ENCODE results near the gene MARF1. TPM values are rescaled to one million over a fixed set of nuclear protein-coding genes. Genes with fewer than 3 reads are reported as not detected.
"Not testable (repeated sequence)": the region's sequence is repeated elsewhere in the genome, so short reads cannot be mapped to it uniquely, and the experiment has no call there.

The MARF1 gene
- total RNA-seq, 1 experiment from 2014 or later, result 68.1 TPM

- no peak overlapping the region for H3K4me3 ChIP-seq
- no TSS peak for BruUV-seq (replicated peaks)
- H3K9me2 ChIP-seq (ENCODE audit: insufficient read depth), result no peaks in the 10 kb centered on the region
- H3K27ac ChIP-seq, result no peak overlapping the region
- H3K79me2 ChIP-seq (ENCODE audit: low read depth), result no peaks in the 10 kb centered on the region
- peaks cover 7% of the 10 kb centered on the region for H3K4me1 ChIP-seq (replicated peaks; ENCODE audit: insufficient read depth)
- peaks cover 5% of the 10 kb centered on the region; the same call in 1 of the 2 replicates for H3K9me3 ChIP-seq (ENCODE audit: insufficient read depth, low read depth)
- H3K4me2 ChIP-seq, result no peak overlapping the region
- H3F3A ChIP-seq (ENCODE audit: insufficient read depth, low read depth), result peaks cover 16% of the 10 kb centered on the region; the same call in 1 of the 2 replicates
- H4K20me1 ChIP-seq (ENCODE audit: insufficient read depth), result no peaks in the 10 kb centered on the region
- H3K27me3 ChIP-seq (ENCODE audit: insufficient read depth, low read depth), result no peaks in the 10 kb centered on the region
- H3K36me3 ChIP-seq (ENCODE audit: low read depth), result no peaks in the 10 kb centered on the region
- TF ChIP-seq, protein P1, sequence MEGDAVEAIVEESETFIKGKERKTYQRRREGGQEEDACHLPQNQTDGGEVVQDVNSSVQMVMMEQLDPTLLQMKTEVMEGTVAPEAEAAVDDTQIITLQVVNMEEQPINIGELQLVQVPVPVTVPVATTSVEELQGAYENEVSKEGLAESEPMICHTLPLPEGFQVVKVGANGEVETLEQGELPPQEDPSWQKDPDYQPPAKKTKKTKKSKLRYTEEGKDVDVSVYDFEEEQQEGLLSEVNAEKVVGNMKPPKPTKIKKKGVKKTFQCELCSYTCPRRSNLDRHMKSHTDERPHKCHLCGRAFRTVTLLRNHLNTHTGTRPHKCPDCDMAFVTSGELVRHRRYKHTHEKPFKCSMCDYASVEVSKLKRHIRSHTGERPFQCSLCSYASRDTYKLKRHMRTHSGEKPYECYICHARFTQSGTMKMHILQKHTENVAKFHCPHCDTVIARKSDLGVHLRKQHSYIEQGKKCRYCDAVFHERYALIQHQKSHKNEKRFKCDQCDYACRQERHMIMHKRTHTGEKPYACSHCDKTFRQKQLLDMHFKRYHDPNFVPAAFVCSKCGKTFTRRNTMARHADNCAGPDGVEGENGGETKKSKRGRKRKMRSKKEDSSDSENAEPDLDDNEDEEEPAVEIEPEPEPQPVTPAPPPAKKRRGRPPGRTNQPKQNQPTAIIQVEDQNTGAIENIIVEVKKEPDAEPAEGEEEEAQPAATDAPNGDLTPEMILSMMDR (conservative IDR thresholded peaks at IDR 0.05), result no peak
- TF ChIP-seq EZH2 (IDR thresholded peaks at IDR 0.05; ENCODE audit: low read depth), result no peak
- no peak overlapping the region for H2AFZ ChIP-seq
- CTCF ChIA-PET, result no interaction called here
- intact Hi-C loops (cut with micrococcal nuclease; ENCODE audit: unreplicated experiment), result no loop called here
- POLR2A ChIA-PET (ENCODE audit: unreplicated experiment), result no interaction called here
- DNase-seq, result no peak
Observed at GRCh38 chr16:15547768-15548096, 95.2 kb downstream of the MARF1 start.

- H4K20me1 ChIP-seq (ENCODE audit: insufficient read depth); H3K9me3 ChIP-seq (ENCODE audit: insufficient read depth, low read depth); H3K9me2 ChIP-seq (ENCODE audit: insufficient read depth); intact Hi-C loops (cut with micrococcal nuclease; ENCODE audit: unreplicated experiment); H3K4me3 ChIP-seq; H3K4me2 ChIP-seq; DNase-seq; H3K36me3 ChIP-seq (ENCODE audit: low read depth); CTCF ChIA-PET; POLR2A ChIA-PET (ENCODE audit: unreplicated experiment); H2AFZ ChIP-seq; H3K27me3 ChIP-seq (ENCODE audit: insufficient read depth, low read depth); BruUV-seq (replicated peaks); H3K27ac ChIP-seq; H3K4me1 ChIP-seq (replicated peaks; ENCODE audit: insufficient read depth); H3K79me2 ChIP-seq (ENCODE audit: low read depth): not testable (repeated sequence)
- peaks cover 16% of the 10 kb centered on the region; the same call in 1 of the 2 replicates for H3F3A ChIP-seq (ENCODE audit: insufficient read depth, low read depth)
Observed at GRCh38 chr16:15547072-15547767, 95.7 kb downstream of the MARF1 start.

- no TSS peak for BruUV-seq (replicated peaks)
Observed at GRCh38 chr16:15545544-15545943, 97.4 kb downstream of the MARF1 start.

More at GRCh38 chr16:15545544-15545943, 97.4 kb downstream of the MARF1 start:
- H3K4me3 ChIP-seq, result no peak overlapping the region
- no peak for TF ChIP-seq EZH2 (IDR thresholded peaks at IDR 0.05; ENCODE audit: low read depth)
- TF ChIP-seq, protein P1 (conservative IDR thresholded peaks at IDR 0.05), result no peak
- CTCF ChIA-PET, result no interaction called here
- no peaks in the 10 kb centered on the region for H3K36me3 ChIP-seq (ENCODE audit: low read depth)
- no peak overlapping the region for H3K4me2 ChIP-seq
- no peaks in the 10 kb centered on the region for H3K27me3 ChIP-seq (ENCODE audit: insufficient read depth, low read depth)
- H2AFZ ChIP-seq, result no peak overlapping the region
- H3K9me2 ChIP-seq (ENCODE audit: insufficient read depth), result no peaks in the 10 kb centered on the region
- H3F3A ChIP-seq (ENCODE audit: insufficient read depth, low read depth), result peaks cover 9% of the 10 kb centered on the region; the same call in 1 of the 2 replicates
- no peaks in the 10 kb centered on the region for H4K20me1 ChIP-seq (ENCODE audit: insufficient read depth)
- no peak for DNase-seq
- H3K9me3 ChIP-seq (ENCODE audit: insufficient read depth, low read depth), result peaks cover 5% of the 10 kb centered on the region; the same call in 1 of the 2 replicates
- H3K4me1 ChIP-seq (replicated peaks; ENCODE audit: insufficient read depth), result no peaks in the 10 kb centered on the region
- no peaks in the 10 kb centered on the region for H3K79me2 ChIP-seq (ENCODE audit: low read depth)
- no peak overlapping the region for H3K27ac ChIP-seq
- intact Hi-C loops (cut with micrococcal nuclease; ENCODE audit: unreplicated experiment), result no loop called here
- POLR2A ChIA-PET (ENCODE audit: unreplicated experiment), result no interaction called here
